ENCODE results near the gene LUZP2. TPM values are rescaled to one million over a fixed set of nuclear protein-coding genes. Genes with fewer than 3 reads are reported as not detected.

Gene LUZP2
- total RNA-seq, 2 experiments from 2014 or later: not detected

GRCh38 chr11:24704716-24705115 lies 207.9 kb downstream of the LUZP2 start:
- ChIA-PET CTCF (ENCODE audit: unreplicated experiment) (no interaction called here), POLR2A (no interaction called here)
- H3K9me2 ChIP-seq (ENCODE audit: insufficient read depth, low read length): no peaks in the 10 kb centered on the region
- no TSS peak for BruUV-seq (replicated peaks)
- no peak overlapping the region for H3K4me2 ChIP-seq (ENCODE audit: low read length)
- no peak for TF ChIP-seq EZH2phosphoT487 (IDR thresholded peaks at IDR 0.05; ENCODE audit: borderline replicate concordance, low read depth, low read length)
- TF ChIP-seq, protein P1, sequence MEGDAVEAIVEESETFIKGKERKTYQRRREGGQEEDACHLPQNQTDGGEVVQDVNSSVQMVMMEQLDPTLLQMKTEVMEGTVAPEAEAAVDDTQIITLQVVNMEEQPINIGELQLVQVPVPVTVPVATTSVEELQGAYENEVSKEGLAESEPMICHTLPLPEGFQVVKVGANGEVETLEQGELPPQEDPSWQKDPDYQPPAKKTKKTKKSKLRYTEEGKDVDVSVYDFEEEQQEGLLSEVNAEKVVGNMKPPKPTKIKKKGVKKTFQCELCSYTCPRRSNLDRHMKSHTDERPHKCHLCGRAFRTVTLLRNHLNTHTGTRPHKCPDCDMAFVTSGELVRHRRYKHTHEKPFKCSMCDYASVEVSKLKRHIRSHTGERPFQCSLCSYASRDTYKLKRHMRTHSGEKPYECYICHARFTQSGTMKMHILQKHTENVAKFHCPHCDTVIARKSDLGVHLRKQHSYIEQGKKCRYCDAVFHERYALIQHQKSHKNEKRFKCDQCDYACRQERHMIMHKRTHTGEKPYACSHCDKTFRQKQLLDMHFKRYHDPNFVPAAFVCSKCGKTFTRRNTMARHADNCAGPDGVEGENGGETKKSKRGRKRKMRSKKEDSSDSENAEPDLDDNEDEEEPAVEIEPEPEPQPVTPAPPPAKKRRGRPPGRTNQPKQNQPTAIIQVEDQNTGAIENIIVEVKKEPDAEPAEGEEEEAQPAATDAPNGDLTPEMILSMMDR (conservative IDR thresholded peaks at IDR 0.05; ENCODE audit: low read length): no peak
- no peaks in the 10 kb centered on the region for H3K36me3 ChIP-seq (ENCODE audit: insufficient read depth, low read length)
- H3K4me1 ChIP-seq (ENCODE audit: insufficient read depth, low read length, poor library complexity, severe bottlenecking): no peaks in the 10 kb centered on the region
- intact Hi-C loops (cut with micrococcal nuclease; ENCODE audit: unreplicated experiment): no loop called here
- no peak for DNase-seq (ENCODE audit: low spot score)
- no peak overlapping the region for H2AFZ ChIP-seq (ENCODE audit: low read length)
- no peaks in the 10 kb centered on the region for H4K20me1 ChIP-seq (ENCODE audit: insufficient read depth, low read length)
- H3K4me3 ChIP-seq (ENCODE audit: low read depth, low read length, poor library complexity, severe bottlenecking): no peak overlapping the region
- H3K79me2 ChIP-seq (ENCODE audit: insufficient read depth, low read depth, low read length): no peaks in the 10 kb centered on the region
- no peaks in the 10 kb centered on the region for H3K9me3 ChIP-seq (ENCODE audit: low read length)
- no peak overlapping the region for H3K27ac ChIP-seq (ENCODE audit: low read depth, low read length, poor library complexity, severe bottlenecking)

DNA sequence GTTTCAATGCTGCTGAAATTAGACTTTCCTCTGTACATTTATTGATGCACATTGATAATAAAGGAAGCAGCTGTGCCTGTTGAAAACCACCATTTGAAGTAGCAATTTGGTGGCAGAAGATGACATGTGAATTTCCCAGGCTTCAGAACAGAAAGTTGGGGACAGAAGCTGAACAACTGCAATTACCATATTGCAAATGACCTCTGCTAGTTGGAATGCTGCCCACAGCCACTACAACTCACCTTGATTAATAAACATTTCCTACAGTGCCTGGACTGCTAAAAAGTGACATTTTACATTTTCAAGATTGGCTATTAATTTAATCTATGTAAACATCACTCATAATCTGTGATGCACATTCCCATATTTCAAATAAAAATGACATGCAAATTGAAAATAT lies 208.6 kb downstream of the LUZP2 start:
- no peak for DNase-seq (ENCODE audit: low spot score)
- ChIA-PET POLR2A (interaction anchor here (0.6 to 0.9 kb wide), 2 partner anchors 54 to 1553 kb away, joined by 4 read pairs; no protein-coding TSS in a partner anchor), CTCF (ENCODE audit: unreplicated experiment) (no interaction called here)
- H3K4me1 ChIP-seq (ENCODE audit: insufficient read depth, low read length, poor library complexity, severe bottlenecking): no peaks in the 10 kb centered on the region
- no TSS peak for BruUV-seq (replicated peaks)
- no peaks in the 10 kb centered on the region for H4K20me1 ChIP-seq (ENCODE audit: insufficient read depth, low read length)
- H3K4me2 ChIP-seq (ENCODE audit: low read length): no peak overlapping the region
- no peak overlapping the region for H2AFZ ChIP-seq (ENCODE audit: low read length)
- H3K9me3 ChIP-seq (ENCODE audit: low read length): no peaks in the 10 kb centered on the region
- H3K9me2 ChIP-seq (ENCODE audit: insufficient read depth, low read length): no peaks in the 10 kb centered on the region
- intact Hi-C loops (cut with micrococcal nuclease; ENCODE audit: unreplicated experiment): no loop called here
- no peak overlapping the region for H3K27ac ChIP-seq (ENCODE audit: low read depth, low read length, poor library complexity, severe bottlenecking)
- H3K79me2 ChIP-seq (ENCODE audit: insufficient read depth, low read depth, low read length): no peaks in the 10 kb centered on the region
- no peaks in the 10 kb centered on the region for H3K36me3 ChIP-seq (ENCODE audit: insufficient read depth, low read length)
- no peak overlapping the region for H3K4me3 ChIP-seq (ENCODE audit: low read depth, low read length, poor library complexity, severe bottlenecking)
- TF ChIP-seq EZH2phosphoT487 (IDR thresholded peaks at IDR 0.05; ENCODE audit: borderline replicate concordance, low read depth, low read length): no peak
- TF ChIP-seq, protein P1 (conservative IDR thresholded peaks at IDR 0.05; ENCODE audit: low read length): no peak

DNA sequence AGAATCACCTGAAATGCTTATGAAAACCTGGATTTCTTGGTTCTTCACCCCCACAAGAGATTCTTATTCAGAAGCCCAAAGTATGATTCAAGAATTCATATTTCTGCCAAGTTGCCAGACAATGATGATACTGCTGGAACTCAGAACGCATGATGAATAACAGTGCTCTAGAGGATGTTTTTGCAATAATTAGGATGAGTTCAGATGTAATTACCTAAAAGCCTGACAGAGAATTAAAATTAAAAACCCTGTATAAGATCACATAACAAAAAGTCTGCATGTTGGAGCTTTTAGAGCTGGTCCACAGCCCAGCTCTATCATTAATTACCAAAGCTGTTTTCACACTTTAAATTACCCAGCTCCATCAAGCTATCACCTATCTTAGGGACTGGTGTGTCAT lies 211.8 kb downstream of the LUZP2 start:
- H3K4me2 ChIP-seq (ENCODE audit: low read length): no peak overlapping the region
- CTCF ChIA-PET (ENCODE audit: unreplicated experiment): no interaction called here
- no peak overlapping the region for H3K27ac ChIP-seq (ENCODE audit: low read depth, low read length, poor library complexity, severe bottlenecking)
- no peak overlapping the region for H2AFZ ChIP-seq (ENCODE audit: low read length)
- intact Hi-C loops (cut with micrococcal nuclease; ENCODE audit: unreplicated experiment): no loop called here
- no TSS peak for BruUV-seq (replicated peaks)
- H3K36me3 ChIP-seq (ENCODE audit: insufficient read depth, low read length): no peaks in the 10 kb centered on the region
- POLR2A ChIA-PET: no interaction called here
- H3K9me3 ChIP-seq (ENCODE audit: low read length): no peaks in the 10 kb centered on the region
- TF ChIP-seq EZH2phosphoT487 (IDR thresholded peaks at IDR 0.05; ENCODE audit: borderline replicate concordance, low read depth, low read length): no peak
- TF ChIP-seq, protein P1 (conservative IDR thresholded peaks at IDR 0.05; ENCODE audit: low read length): no peak
- no peaks in the 10 kb centered on the region for H3K9me2 ChIP-seq (ENCODE audit: insufficient read depth, low read length)
- no peaks in the 10 kb centered on the region for H3K79me2 ChIP-seq (ENCODE audit: insufficient read depth, low read depth, low read length)
- no peak overlapping the region for H3K4me3 ChIP-seq (ENCODE audit: low read depth, low read length, poor library complexity, severe bottlenecking)
- no peaks in the 10 kb centered on the region for H4K20me1 ChIP-seq (ENCODE audit: insufficient read depth, low read length)
- no peak for DNase-seq (ENCODE audit: low spot score)
- no peaks in the 10 kb centered on the region for H3K4me1 ChIP-seq (ENCODE audit: insufficient read depth, low read length, poor library complexity, severe bottlenecking)
